IMR-90 (cell line): ENCODE measurements around the gene VARS2. TPM values are rescaled to one million over a fixed set of nuclear protein-coding genes. Genes with fewer than 3 reads are reported as not detected.

Source experiments
- ATAC-seq: fragments of 200-7000 bp; cut with Tn5 transposase; 2 replicates; pipeline ENCODE4 v1.9.1; 2020; ENCODE audit warnings: low read depth, mild to moderate bottlenecking, moderate library complexity
- BruUV-seq: library from RNA; stranded (reverse); fragments of 400-500 nt; replicated peaks from 2 replicates; lab custom pipeline; 2021; lab: Mats Ljungman, UMichigan
- CTCF ChIA-PET: fragments of 300-600 bp; formaldehyde crosslinking; extraction: SDS; loops from one replicate; lab custom pipeline; 2021; ENCODE audit warnings: antibody characterized with exemption; lab: Yijun Ruan, JAX
- POLR2A ChIA-PET: fragments of 300-600 bp; sonication (Branson Sonifier 250); formaldehyde crosslinking; loops from one replicate; lab custom pipeline; 2022; ENCODE audit warnings: antibody characterized with exemption; ENCODE audit not compliant: unreplicated experiment; lab: Charles Lee
- DNase-seq: peaks from one replicate; pipeline ENCODE4 v3.0.0; 2013
- H2AFZ ChIP-seq: replicated peaks from 2 replicates; pipeline ENCODE3; 2013; ENCODE audit warnings: low read length, mild to moderate bottlenecking; ENCODE audit not compliant: poor library complexity
- H2AK5ac ChIP-seq: 2 replicates; pipeline ENCODE4 v1.6.1; 2013; ENCODE audit warnings: low read depth, low read length, inconsistent platforms
- H2AK9ac ChIP-seq: replicated peaks from 2 replicates; pipeline ENCODE3; 2013; ENCODE audit warnings: mild to moderate bottlenecking, low read depth, low read length, moderate library complexity; ENCODE audit not compliant: poor library complexity
- H2BK120ac ChIP-seq: 2 replicates; pipeline ENCODE4 v1.6.1; 2013; ENCODE audit warnings: low read depth, low read length, inconsistent platforms
- H2BK15ac ChIP-seq: 3 replicates; pipeline ENCODE4 v1.6.1; 2013; ENCODE audit warnings: low read depth, low read length, inconsistent platforms
- H2BK20ac ChIP-seq: 2 replicates; pipeline ENCODE4 v1.6.1; 2013; ENCODE audit warnings: low read depth, mild to moderate bottlenecking, inconsistent platforms, low read length, moderate library complexity
- H2BK5ac ChIP-seq: 2 replicates; pipeline ENCODE4 v1.6.1; 2013; ENCODE audit warnings: mild to moderate bottlenecking, low read depth, low read length, inconsistent platforms; ENCODE audit not compliant: poor library complexity, severe bottlenecking
- H3K14ac ChIP-seq: replicated peaks from 2 replicates; pipeline ENCODE4 v1.6.1; 2013; ENCODE audit warnings: low read depth, low read length, inconsistent platforms
- H3K18ac ChIP-seq: 2 replicates; pipeline ENCODE4 v1.6.1; 2013; ENCODE audit warnings: low read depth, low read length, control low read depth
- H3K23ac ChIP-seq: 2 replicates; pipeline ENCODE4 v1.6.1; 2013; ENCODE audit warnings: low read depth, low read length, inconsistent platforms
- H3K27ac ChIP-seq: 2 replicates; pipeline ENCODE4 v1.5.1; 2013; ENCODE audit warnings: mild to moderate bottlenecking, control low read depth, low read length; ENCODE audit not compliant: insufficient read depth
- H3K27me3 ChIP-seq: 2 replicates; pipeline ENCODE4 v1.6.1; 2013; ENCODE audit warnings: low read length; ENCODE audit not compliant: control insufficient read depth, insufficient read depth
- H3K36me3 ChIP-seq: 2 replicates; pipeline ENCODE4 v1.6.1; 2013; ENCODE audit warnings: low read length, mixed read lengths; ENCODE audit not compliant: control insufficient read depth, insufficient read depth
- H3K4ac ChIP-seq: 2 replicates; pipeline ENCODE4 v1.6.1; 2013; ENCODE audit warnings: low read depth, low read length, inconsistent platforms
- H3K4me1 ChIP-seq: 2 replicates; pipeline ENCODE4 v1.6.1; 2013; ENCODE audit warnings: low read length, mixed read lengths; ENCODE audit not compliant: control insufficient read depth, insufficient read depth
- H3K4me2 ChIP-seq: 2 replicates; pipeline ENCODE4 v1.6.1; 2013; ENCODE audit warnings: low read depth, mild to moderate bottlenecking, control low read depth, low read length, moderate library complexity
- H3K4me3 ChIP-seq: 2 replicates; pipeline ENCODE4 v1.5.1; 2013; ENCODE audit warnings: low read depth, mild to moderate bottlenecking, control low read depth, low read length, moderate library complexity; ENCODE audit not compliant: insufficient read depth
- H3K56ac ChIP-seq: 2 replicates; pipeline ENCODE4 v1.6.1; 2013; ENCODE audit warnings: low read length, inconsistent platforms; ENCODE audit not compliant: insufficient read depth; ENCODE audit errors: extremely low read depth
- H3K79me1 ChIP-seq, 2 experiments: 2 replicates each; pipeline ENCODE4 v1.6.1; 2013; ENCODE audit warnings: low read length in 2 of 2, inconsistent platforms in 1 of 2, low read depth in 1 of 2
- H3K9ac ChIP-seq: 2 replicates; pipeline ENCODE4 v1.6.1; 2013; ENCODE audit warnings: low read depth, low read length, control low read depth
- H3K9me1 ChIP-seq: 2 replicates; pipeline ENCODE4 v1.6.1; 2013; ENCODE audit warnings: low read length, inconsistent platforms; ENCODE audit not compliant: insufficient read depth
- H3K9me3 ChIP-seq: 2 replicates; pipeline ENCODE4 v1.6.1; 2013; ENCODE audit warnings: low read length; ENCODE audit not compliant: control insufficient read depth, insufficient read depth
- H4K20me1 ChIP-seq: 2 replicates; pipeline ENCODE4 v1.6.1; 2013; ENCODE audit warnings: low read length, inconsistent platforms; ENCODE audit not compliant: insufficient read depth
- H4K5ac ChIP-seq: 2 replicates; pipeline ENCODE4 v1.6.1; 2013; ENCODE audit warnings: mild to moderate bottlenecking, low read depth, low read length, control low read depth
- H4K8ac ChIP-seq, 2 experiments: 2 replicates each; pipeline ENCODE4 v1.6.1; 2013; ENCODE audit warnings: low read depth in 2 of 2, low read length in 2 of 2, control low read depth in 1 of 2, inconsistent platforms in 1 of 2
- H4K91ac ChIP-seq: 2 replicates; pipeline ENCODE4 v1.6.1; 2013; ENCODE audit warnings: low read depth, low read length, inconsistent platforms; ENCODE audit not compliant: insufficient read depth
- BHLHE40 ChIP-seq: fragments of 150-350 bp; IDR thresholded peaks from 2 replicates; pipeline ENCODE4 v1.6.1; 2016; ENCODE audit warnings: mild to moderate bottlenecking, low read depth, low read length
- CHD1 ChIP-seq: IDR thresholded peaks from 2 replicates; pipeline ENCODE4 v1.6.1; 2012; ENCODE audit warnings: low read depth, low read length, improper control_type of control experiment
- MAFK ChIP-seq: IDR thresholded peaks from 2 replicates; pipeline ENCODE4 v1.6.1; 2012; ENCODE audit warnings: low read depth, low read length, improper control_type of control experiment
- MAZ ChIP-seq: IDR thresholded peaks from 2 replicates; pipeline ENCODE4 v1.6.1; 2012; ENCODE audit warnings: low read depth, mild to moderate bottlenecking, low read length, improper control_type of control experiment, moderate library complexity, borderline replicate concordance
- POLR2A ChIP-seq: IDR thresholded peaks from 2 replicates; pipeline ENCODE4 v1.6.1; 2012; ENCODE audit warnings: mild to moderate bottlenecking, low read depth, low read length
- RAD21 ChIP-seq: IDR thresholded peaks from 2 replicates; pipeline ENCODE4 v1.6.1; 2012; ENCODE audit warnings: low read length, improper control_type of control experiment
- RFX5 ChIP-seq: IDR thresholded peaks from 2 replicates; pipeline ENCODE4 v1.8.0; 2012; ENCODE audit warnings: low read depth, mild to moderate bottlenecking, low read length, moderate library complexity
- WGBS, 2 experiments: methylation state at CpG; one replicate each; pipeline versions ENCODE4 v1.1.5 to v1.1.7; 2013; ENCODE audit warnings: missing lambda C conversion rate in 2 of 2; ENCODE audit not compliant: insufficient read length in 1 of 2; ENCODE audit errors: extremely low coverage in 2 of 2; 5-methylcytosine and 5-hydroxymethylcytosine counted together
- dilution Hi-C: fragments of 300-500 bp; cut with HindIII; formaldehyde crosslinking; loops from one replicate; pipeline ENCODE4 v1.14.3; 2018; ENCODE audit warnings: low sequenced_read_pairs; ENCODE audit not compliant: unreplicated experiment
- in situ Hi-C: fragments of 300-500 bp; cut with MboI; formaldehyde crosslinking; loops from 3 replicates; pipeline ENCODE4 v1.14.3; 2019; ENCODE audit warnings: low sequenced_read_pairs, inconsistent platforms, mixed read lengths
- intact Hi-C: fragments of 100-400 bp; cut with micrococcal nuclease; formaldehyde crosslinking; loops from 2 replicates; pipeline ENCODE4 v1.10.0; 2022
- polyA plus RNA-seq, 3 experiments: library from polyadenylated mRNA; depleted of rRNA; stranded (reverse); fragments of >200 nt; gene quantifications; 2 replicates each; pipeline ENCODE4 v1.2.3, GENCODE V29; 2012; ENCODE audit warnings: low replicate concordance in 1 of 3
- total RNA-seq: library from RNA; depleted of rRNA; stranded (reverse); fragments of >200 nt; gene quantifications from 2 replicates; pipeline ENCODE4 v1.2.3, GENCODE V29; 2012

The VARS2 gene
- total and polyA plus RNA-seq, 2 of the 4 experiments (the other 2 are of a cell fraction), result 7.2 to 14.0 TPM

GRCh38 chr6:30964075-30964474 is 50.0 kb downstream of the VARS2 start:
- BruUV-seq, result no TSS peak
- dilution Hi-C loops, result no loop called here
- H3K4ac ChIP-seq, result no peak overlapping the region
- in situ Hi-C loops, result no loop called here
- no peak overlapping the region for H3K18ac ChIP-seq
- H3K4me3 ChIP-seq, result no peak overlapping the region
- H3K23ac ChIP-seq, result no peak overlapping the region
- no peak overlapping the region for H3K4me2 ChIP-seq
- H2AK9ac ChIP-seq, result no peak overlapping the region
- POLR2A ChIA-PET, result no interaction called here
- no peak overlapping the region for H2BK15ac ChIP-seq
- 84% methylated on average over 4 of the region's 4 CpGs; no CpG with 5 or more reads in 1 of the 2 experiments for WGBS, 2 experiments
- peaks cover 28% of the 10 kb centered on the region for H3K27me3 ChIP-seq
- H3K27ac ChIP-seq, result no peak overlapping the region
- H3K56ac ChIP-seq, result no peak overlapping the region
- H3K4me1 ChIP-seq, result no peaks in the 10 kb centered on the region
- H2AK5ac ChIP-seq, result no peak overlapping the region
- no peaks in the 10 kb centered on the region for H3K9me3 ChIP-seq
- intact Hi-C loops, result no loop called here
- no peak overlapping the region for H4K91ac ChIP-seq
- CTCF ChIA-PET, result interaction anchor here (1.1 kb wide), 1 partner anchor 36 kb away, joined by 3 read pairs; no protein-coding TSS in a partner anchor
- H3K9me1 ChIP-seq, result no peaks in the 10 kb centered on the region
- no peak overlapping the region for H3K9ac ChIP-seq
- no peak overlapping the region for H2BK120ac ChIP-seq
- no peak overlapping the region for H3K14ac ChIP-seq
- no peak overlapping the region for H4K5ac ChIP-seq
- H3K79me1 ChIP-seq, result no peaks in the 10 kb centered on the region
- H2BK20ac ChIP-seq, result no peak overlapping the region
- no peaks in the 10 kb centered on the region for H3K36me3 ChIP-seq
- ATAC-seq, result no peak
- H2AFZ ChIP-seq, result peak overlapping the region; percentile 46
- H4K8ac ChIP-seq, result no peak overlapping the region
- H4K20me1 ChIP-seq, result no peaks in the 10 kb centered on the region
- no peak for DNase-seq
- H2BK5ac ChIP-seq, result no peak overlapping the region
- TF ChIP-seq CHD1 (no peak), MAZ (no peak), RAD21 (no peak), RFX5 (no peak), BHLHE40 (no peak), POLR2A (no peak), MAFK (no peak)
